GM04503 (cell line): ENCODE measurements around the gene KEL.

Source experiments
- DNase-seq: peaks from one replicate; pipeline ENCODE4 v3.0.0-alpha.2; 2012; ENCODE audit warnings: low read depth

The KEL gene

DNA sequence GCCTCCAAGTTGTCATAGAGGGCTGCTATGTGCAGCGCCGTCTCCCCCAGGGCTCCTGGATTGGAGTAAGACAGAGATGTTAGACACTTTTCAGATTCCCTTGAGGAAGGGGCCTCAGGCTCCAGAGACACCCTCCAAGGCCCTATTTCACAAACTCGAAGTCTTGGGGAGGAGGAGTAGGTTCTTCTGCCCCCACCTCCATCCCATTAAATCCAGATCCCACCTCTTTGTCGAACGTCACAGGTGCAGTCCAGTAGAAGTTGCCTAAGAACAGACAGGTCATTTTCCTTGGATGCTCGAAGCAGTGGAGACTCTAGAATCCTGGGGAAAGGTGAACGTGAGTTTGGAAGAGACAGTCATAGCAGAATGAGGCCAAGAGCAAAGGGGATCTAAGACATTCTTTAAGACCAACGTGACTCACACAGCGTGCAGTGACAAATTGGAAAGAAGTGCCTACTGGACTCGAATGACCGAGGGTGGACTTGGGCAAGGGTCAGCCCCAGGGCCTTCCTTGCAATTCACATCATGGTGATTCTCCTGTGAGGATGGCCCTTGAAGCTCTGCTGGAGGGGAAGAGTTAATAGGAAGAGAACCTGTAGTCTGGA, 31.9 kb downstream of the KEL start:
- no peak for DNase-seq

GRCh38 chr7:142927949-142928348, 34.2 kb downstream of the KEL start:
- DNase-seq, result no peak

GRCh38 chr7:142927085-142927745, 34.9 kb downstream of the KEL start:
- DNase-seq, result no peak

DNA sequence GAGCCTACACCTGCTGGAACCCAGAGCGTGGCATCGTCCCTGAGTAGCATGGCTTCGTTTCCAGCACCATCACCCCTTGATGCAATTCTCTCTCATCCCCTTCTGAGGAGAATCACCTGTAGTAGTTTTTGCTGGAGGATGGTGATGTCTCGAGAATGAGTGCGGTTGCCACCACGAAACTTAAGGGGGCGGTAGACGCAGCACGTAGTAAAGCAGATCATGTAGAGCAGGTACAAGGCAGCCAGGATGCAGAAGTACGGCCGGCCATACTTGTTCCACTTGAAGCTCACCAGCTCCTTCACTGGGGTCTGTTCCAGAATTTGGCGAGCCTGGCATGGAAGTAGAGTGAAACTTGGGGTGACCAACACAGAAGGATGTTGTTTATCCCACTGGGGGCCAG, 36.8 kb downstream of the KEL start:
- DNase-seq, result no peak

GRCh38 chr7:142923391-142923790, 38.8 kb downstream of the KEL start:
- no peak for DNase-seq

DNA sequence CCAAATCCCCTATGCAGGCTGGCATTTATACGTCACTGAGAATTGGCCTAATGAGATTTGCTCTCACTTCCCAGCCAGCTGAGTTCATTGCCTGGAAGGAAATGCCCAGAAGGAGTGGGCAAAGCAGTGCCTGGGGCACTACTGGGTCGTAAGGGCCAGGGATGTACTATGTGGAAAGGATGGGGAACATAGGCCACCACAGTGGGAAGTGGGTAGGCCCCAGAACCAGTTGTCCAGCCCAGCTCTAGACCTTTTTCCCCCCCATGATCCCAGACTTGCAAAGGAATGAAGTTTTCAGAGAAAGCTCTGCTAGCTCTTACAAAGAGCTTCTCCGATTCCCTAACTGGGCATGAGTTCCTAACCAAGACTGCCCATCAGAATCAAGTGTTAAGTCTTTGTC, 42.5 kb downstream of the KEL start:
- DNase-seq, result no peak

GRCh38 chr7:142918901-142919300, 43.3 kb downstream of the KEL start:
- no peak for DNase-seq

- no peak for DNase-seq
Measured at GRCh38 chr7:142917447-142917846, 44.7 kb downstream of the KEL start.

DNA sequence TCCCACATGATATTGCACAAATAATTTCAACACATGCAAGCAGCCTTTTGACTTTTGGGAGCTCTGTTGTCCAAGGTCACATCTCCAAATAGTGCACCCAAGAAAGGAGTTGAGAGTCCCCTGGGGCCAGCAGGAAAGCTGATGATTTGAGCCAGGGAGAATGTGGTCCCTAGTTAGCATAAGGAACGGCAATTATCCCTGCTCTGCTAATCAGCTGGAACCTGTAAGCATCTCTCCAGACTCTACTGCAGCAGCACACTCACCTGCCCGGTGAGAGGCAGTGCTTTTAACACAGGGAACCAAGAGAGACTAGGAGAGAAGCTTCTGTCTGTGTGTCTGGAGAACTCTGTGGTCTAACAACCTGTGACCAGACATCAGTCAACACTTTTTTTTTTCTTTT, 45.7 kb downstream of the KEL start:
- DNase-seq, result no peak

GRCh38 chr7:142915315-142915714, 46.8 kb downstream of the KEL start:
- no peak for DNase-seq

GRCh38 chr7:142914121-142914520, 48.0 kb downstream of the KEL start:
- no peak for DNase-seq

DNA sequence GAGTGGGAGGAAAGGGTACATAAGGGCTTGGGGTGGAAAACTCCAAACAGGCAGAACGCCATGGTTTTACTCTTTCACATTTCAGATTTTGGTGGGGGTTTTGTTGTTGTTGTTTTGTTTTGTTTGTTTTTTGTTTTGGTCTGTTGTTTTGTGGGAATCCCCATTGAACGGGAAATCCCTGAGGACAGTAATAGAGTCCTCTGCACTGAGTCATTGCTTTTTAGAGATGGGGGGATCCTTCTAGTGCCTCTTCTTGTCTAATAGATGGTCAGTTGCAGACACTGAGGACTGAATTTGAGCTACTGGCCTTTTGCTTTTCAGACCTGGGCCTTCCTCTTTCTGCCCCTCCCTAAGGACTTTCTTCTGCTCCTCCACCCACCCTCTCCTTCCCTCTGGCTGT, 48.6 kb downstream of the KEL start:
- DNase-seq, result no peak

DNA sequence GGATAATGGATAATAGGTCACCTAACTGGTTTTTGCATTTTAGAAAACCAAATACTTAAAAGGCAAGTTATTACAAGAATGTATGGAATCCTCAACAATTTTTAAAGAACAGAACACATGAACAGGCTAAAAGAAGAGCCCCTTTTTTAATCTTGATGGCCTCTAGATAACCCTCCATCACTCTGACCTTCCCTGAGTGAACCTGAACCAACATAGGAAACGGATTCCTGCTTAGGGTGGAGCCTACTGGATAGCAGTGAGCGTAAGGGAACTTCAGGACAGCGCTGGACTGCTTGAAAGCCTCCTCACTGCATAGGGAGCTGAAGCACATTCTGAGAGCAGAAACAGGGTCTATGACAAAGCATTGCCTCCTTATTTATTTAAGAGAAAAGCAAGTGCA, 49.1 kb downstream of the KEL start:
- DNase-seq, result no peak

DNA sequence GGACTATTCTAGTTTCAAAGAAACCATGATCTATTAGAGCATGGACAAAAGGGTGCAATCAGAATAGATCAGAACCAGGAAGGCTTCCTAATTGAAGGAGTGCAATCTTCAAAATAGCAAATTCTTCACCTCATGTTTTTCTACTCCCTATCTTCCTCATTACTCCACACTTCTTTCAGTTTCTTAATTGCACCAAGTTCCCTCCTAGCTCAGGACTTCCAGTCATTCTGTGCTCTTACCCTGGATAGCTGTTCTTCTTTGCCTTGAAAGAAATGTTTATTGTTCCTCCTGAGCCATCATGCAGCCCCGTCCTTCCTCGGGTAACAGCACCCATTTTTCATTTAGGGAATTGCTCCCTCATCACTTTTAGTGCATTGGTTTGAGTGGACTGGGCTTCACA, 51.7 kb downstream of the KEL start:
- no peak for DNase-seq

DNA sequence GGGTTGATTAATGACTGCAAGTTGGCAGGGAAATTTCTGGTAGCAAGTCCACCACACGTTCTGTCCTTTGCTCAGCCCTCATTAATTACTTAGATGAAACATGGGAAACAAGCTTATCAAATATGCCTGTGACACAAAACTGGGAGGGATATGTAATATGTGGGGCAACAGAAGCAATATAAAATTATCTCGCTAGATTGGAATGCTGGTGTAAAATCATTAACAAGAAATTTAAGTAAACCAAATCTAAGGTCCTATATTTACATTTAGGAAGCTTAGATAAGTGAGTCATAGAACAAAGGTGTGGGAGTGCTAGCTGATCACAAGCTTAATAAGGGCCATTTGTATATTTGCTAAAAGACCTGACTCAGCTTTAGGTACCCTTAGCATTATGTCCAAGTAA, 52.1 kb downstream of the KEL start:
- no peak for DNase-seq

DNA sequence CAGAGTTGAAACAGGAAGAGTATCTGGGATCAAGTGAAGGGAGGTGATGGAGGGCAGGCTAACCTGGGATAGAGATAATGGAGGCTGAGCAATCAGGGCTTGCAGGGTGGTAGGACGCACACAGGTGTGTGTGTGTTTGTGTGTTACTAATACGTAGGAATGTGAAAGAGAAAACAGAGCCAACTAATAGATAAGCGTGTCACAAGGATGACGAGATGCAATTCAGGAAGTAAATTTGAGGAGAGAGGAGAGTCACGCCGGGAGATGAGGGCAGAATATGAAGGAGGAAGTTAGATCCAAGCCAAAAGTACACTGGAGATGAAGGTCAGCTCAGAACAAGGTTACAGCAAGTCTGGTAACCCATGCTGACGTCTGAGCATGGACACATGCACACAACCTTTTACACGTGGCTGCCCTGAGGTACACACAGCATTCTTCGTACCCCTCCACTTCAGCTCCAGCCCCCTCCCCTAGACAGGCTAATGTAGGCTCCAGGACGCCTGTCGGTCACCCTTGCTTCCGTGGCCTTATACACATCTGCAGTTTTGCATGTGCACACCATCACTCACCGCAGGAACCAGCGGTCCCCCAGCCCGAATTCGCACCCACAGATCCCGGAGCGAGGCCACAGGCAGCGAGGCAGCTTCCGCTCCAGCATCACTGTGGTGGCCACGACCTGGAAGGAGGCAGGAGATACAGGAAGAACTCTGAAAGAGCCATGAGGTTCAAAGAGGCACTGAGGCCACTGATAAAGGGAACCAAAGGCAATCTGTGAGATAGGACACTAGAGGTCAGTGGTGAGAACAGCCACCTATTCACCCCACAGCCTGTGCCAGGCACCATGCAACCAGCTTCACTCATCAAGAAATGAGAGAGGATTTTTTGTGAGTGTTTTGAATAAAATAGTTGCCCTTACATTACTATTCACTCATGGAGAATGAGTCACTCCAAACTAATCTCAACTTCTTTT, 53.0 kb downstream of the KEL start:
- no peak for DNase-seq

- no peak for DNase-seq
Measured at GRCh38 chr7:142908290-142908689, 53.9 kb downstream of the KEL start.

- DNase-seq, result no peak
Measured at GRCh38 chr7:142906643-142907042, 55.5 kb downstream of the KEL start.

GRCh38 chr7:142905759-142906158, 56.4 kb downstream of the KEL start:
- no peak for DNase-seq

- no peak for DNase-seq
Measured at GRCh38 chr7:142904128-142904527, 58.0 kb downstream of the KEL start.

DNA sequence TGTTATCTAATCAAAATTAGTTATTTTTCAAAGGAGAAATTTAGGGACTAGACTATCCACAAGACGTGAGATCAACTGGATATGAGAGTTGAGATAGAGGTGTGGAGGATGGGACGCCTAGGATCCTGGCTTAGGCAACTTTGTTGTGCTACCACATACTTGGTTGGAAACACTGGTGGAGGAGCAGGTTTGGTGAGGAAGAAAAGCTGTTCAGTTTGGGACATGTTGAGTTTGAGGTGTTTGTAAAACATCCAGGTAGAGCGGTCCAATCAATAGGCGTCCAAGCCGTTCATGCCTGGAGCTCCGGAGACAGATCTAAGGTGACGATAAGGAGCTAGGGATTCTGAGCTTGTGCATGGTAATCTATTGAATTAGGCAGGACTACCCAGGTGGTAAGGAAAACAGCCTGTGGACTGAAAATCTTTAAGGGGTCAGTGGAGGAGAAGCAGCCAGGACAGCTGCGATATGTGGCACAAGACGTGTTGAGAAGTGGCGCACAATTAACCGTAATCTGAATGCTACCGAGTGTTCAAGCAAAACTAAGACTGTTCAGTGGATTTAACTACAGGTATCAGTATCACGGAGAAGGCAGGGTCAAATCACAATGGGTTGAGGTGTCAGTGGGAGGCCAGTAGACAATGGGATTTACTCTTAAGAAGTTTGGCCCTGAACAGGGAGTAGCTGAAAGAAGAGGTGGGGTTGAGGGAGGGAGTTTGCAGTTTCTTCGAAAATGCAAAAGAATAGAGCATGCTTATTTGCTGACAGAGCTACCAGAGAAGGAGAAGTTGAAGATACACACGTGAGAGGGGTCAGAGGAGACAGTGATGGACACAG, 60.5 kb downstream of the KEL start:
- DNase-seq, result no peak

GRCh38 chr7:142899661-142900060, 62.5 kb downstream of the KEL start:
- DNase-seq, result no peak
